Measurements from ENCODE around the gene RNF220. TPM values are rescaled to one million over a fixed set of nuclear protein-coding genes. Genes with fewer than 3 reads are reported as not detected.

RNF220 gene
- total RNA-seq, 4 donors from 2014 or later: 112 to 134 (median 132) TPM

DNA sequence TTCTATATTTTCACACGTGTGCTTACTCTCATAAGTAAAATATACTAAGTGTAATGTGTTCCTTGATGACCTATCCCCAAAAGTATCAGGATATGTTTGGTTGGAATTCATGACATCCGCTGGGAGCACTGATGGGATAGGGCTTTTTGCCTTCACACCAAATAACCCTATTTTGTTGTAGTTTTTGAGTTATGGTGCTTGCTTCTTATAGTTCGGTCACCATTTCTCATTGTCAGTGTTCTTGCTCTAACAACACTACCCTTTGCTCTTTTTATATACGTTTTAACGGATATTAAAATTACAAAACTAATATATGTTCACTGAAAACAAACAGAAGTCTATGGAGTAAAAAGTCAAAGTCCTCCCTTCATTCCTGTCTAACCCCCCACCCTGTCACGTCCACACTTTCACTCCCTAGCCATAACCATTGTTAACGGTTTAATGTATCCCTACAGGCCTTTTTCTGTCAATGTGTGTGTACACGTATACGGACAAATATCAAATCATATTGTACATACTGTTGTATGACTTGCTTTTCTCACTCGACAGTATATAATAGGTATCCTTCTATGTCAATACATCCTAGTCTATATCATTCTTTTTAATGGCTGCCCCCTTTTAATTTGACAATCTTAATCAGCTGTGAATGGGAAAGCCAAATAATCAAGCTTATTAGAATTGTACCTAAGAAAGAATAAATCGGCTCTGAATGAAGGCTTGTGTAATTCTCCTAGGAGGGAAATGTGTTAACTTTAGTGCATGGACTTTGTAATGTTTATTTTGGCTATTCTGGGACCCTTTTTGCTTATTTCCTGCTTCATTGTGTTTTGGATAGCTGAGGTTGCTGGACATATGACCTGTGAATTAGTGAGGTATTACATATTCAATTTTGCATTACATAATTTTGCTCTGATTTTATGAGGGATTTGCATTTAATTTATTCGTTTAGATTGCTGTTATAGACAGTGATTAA lies 3.5 kb upstream of the RNF220 start:
- no peak for TF ChIP-seq POLR2AphosphoS5 (IDR thresholded peaks at IDR 0.05)
- TF ChIP-seq POLR2A (IDR thresholded peaks at IDR 0.05): no peak
- no peak for TF ChIP-seq CTCF (IDR thresholded peaks at IDR 0.05)
- no peak for TF ChIP-seq EP300 (IDR thresholded peaks at IDR 0.05)
- Histone ChIP-seq H3K9me3 (peaks cover 0 to 11% (median 0%) of the 10 kb centered on the region in 3 donors), H3K4me1 (peaks cover 0 to 20% (median 11%) of the 10 kb centered on the region in 3 donors), H3K4me3 (no peak overlapping the region), H3K27ac (no peak overlapping the region), H3K36me3 (no peaks in the 10 kb centered on the region), H3K27me3 (peaks cover 93% of the 10 kb centered on the region)
- 76 to 84% methylated on average over 12 of the region's 12 CpGs for WGBS, 2 donors (ENCODE audit: low coverage in 1 of 2)
- no peak for ATAC-seq

GRCh38 chr1:44405798-44406736 lies 1.0 kb downstream of the RNF220 start:
- 0 to 1% methylated on average over 3 to 18 of the region's 66 CpGs for WGBS, 2 donors (ENCODE audit: low coverage in 1 of 2)

DNA sequence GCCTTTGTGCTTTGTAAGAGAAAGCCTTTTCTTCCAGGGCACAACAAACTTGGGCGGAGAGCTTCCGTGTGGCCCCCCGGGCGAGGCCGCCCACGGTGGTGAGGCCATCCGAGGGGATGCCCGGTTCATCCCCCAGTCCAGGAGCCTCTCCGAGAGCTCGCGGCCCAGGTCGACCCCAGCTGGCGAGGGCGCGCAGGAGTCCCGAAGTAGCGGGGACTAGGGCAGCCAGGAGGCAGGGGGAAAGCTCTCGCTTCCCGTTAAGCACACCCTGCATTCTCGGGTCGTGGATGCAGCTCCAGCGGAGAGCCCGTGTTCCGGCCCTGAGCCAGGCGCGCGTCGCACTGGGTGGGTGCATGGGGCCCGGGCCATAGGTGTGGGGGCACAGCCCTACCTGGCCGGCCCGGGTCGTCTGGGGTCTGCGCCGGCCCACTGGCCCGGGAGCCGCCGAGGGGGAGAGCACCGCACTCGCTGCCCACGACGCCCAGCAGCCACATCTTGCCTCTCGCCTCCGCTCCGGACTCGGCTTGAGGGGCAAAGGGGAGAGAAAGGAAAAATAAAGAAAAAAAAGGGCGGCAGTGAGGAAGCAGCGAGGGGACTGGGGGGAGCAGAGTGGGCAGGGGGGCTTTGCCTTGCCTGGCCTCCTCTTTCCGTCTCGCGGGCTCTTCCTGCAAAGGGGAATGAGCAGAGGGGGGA lies 1.8 kb downstream of the RNF220 start:
- TF ChIP-seq CTCF (IDR thresholded peaks at IDR 0.05) (no peak), EP300 (IDR thresholded peaks at IDR 0.05) (no peak), POLR2A (IDR thresholded peaks at IDR 0.05) (no peak), POLR2AphosphoS5 (IDR thresholded peaks at IDR 0.05) (no peak)
- Histone ChIP-seq H3K27ac (peak overlapping the region in 1 of 4 donors; percentile 64), H3K36me3 (no peaks in the 10 kb centered on the region), H3K27me3 (peaks cover 100% of the 10 kb centered on the region), H3K4me3 (peak overlapping the region in 1 of 2 donors; percentile 49), H3K4me1 (peaks cover 0 to 41% (median 23%) of the 10 kb centered on the region in 3 donors), H3K9me3 (no peaks in the 10 kb centered on the region)
- WGBS, 2 donors (ENCODE audit: low coverage in 1 of 2): 0 to 8% methylated on average over 1 to 3 of the region's 50 CpGs
- no peak for ATAC-seq

More at GRCh38 chr1:44405798-44406736, 1.0 kb downstream of the RNF220 start:
- H3K36me3 ChIP-seq: no peaks in the 10 kb centered on the region
- H3K4me1 ChIP-seq: peaks cover 0 to 41% (median 23%) of the 10 kb centered on the region in 3 donors
- peak overlapping the region in 3 of 4 donors; percentile 0 to 64 (median 30) for H3K27ac ChIP-seq
- ATAC-seq: peak; percentile 51
- H3K27me3 ChIP-seq: peaks cover 100% of the 10 kb centered on the region
- TF ChIP-seq CTCF (IDR thresholded peaks at IDR 0.05) (no peak), POLR2A (IDR thresholded peaks at IDR 0.05) (no peak), EP300 (IDR thresholded peaks at IDR 0.05) (no peak), POLR2AphosphoS5 (IDR thresholded peaks at IDR 0.05) (no peak)
- H3K9me3 ChIP-seq: no peaks in the 10 kb centered on the region
- H3K4me3 ChIP-seq: peak overlapping the region in 1 of 2 donors; percentile 49

DNA sequence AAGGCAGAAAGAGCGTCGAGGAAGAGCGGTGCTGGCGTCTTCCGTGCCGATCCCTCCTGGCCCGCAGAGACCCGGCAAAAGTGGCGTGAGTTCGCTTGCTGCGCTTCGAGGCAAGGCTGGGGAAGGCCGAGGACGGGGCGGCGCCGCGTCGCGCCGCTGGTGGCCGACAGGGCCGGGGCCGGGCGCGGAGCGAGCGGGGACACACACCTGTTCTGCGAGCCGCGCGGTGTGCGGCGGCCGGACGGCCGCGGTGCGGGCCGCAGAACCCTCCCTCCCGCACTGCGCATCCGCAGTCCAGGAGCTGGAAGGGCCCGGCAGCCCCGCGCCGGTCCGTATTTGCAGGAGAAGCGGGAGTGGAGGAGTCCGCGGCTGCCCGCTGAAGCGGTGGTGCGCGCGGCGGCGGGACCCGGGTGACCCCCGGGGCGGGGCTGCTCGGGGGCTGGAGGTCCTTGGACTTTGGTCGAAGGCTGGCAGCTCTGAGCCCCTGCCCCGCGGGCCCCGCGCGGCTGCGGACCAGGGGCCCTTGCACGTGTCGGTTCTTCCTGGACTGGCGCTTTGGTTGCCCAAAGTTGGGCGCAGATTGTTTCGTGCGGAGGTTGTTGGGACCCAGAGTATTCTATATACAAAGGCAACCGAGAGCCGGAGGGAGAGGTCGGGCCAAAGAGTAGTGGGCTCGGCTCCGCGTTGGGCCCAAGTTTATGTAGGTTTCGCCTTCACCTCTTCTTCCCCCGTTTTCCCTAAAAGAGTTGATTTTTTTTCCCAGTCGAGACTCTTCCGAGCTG lies 2.6 kb downstream of the RNF220 start:
- H3K27ac ChIP-seq: peak overlapping the region in 1 of 4 donors; percentile 64
- peaks cover 100% of the 10 kb centered on the region for H3K27me3 ChIP-seq
- no peaks in the 10 kb centered on the region for H3K36me3 ChIP-seq
- WGBS, 2 donors (ENCODE audit: low coverage in 1 of 2): 0 to 4% methylated on average over 3 to 4 of the region's 85 CpGs
- no peak for TF ChIP-seq EP300 (IDR thresholded peaks at IDR 0.05)
- TF ChIP-seq CTCF (IDR thresholded peaks at IDR 0.05): no peak
- TF ChIP-seq POLR2A (IDR thresholded peaks at IDR 0.05): no peak
- TF ChIP-seq POLR2AphosphoS5 (IDR thresholded peaks at IDR 0.05): no peak
- ATAC-seq: no peak
- peaks cover 0 to 41% (median 23%) of the 10 kb centered on the region in 3 donors for H3K4me1 ChIP-seq
- H3K9me3 ChIP-seq: no peaks in the 10 kb centered on the region
- H3K4me3 ChIP-seq: peak overlapping the region in 1 of 2 donors; percentile 49
